ENCODE measurements around the gene ENOSF1.

GRCh38 chr18:709771-710170 lies 2.7 kb downstream of the ENOSF1 start:
- TF ChIP-seq, protein P1, sequence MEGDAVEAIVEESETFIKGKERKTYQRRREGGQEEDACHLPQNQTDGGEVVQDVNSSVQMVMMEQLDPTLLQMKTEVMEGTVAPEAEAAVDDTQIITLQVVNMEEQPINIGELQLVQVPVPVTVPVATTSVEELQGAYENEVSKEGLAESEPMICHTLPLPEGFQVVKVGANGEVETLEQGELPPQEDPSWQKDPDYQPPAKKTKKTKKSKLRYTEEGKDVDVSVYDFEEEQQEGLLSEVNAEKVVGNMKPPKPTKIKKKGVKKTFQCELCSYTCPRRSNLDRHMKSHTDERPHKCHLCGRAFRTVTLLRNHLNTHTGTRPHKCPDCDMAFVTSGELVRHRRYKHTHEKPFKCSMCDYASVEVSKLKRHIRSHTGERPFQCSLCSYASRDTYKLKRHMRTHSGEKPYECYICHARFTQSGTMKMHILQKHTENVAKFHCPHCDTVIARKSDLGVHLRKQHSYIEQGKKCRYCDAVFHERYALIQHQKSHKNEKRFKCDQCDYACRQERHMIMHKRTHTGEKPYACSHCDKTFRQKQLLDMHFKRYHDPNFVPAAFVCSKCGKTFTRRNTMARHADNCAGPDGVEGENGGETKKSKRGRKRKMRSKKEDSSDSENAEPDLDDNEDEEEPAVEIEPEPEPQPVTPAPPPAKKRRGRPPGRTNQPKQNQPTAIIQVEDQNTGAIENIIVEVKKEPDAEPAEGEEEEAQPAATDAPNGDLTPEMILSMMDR (IDR thresholded peaks at IDR 0.05) = no peak
- TF ChIP-seq EP300 (IDR thresholded peaks at IDR 0.05; ENCODE audit: low read depth) = no peak

Measured in transverse colon (tissue), 3 donors.